HepG2 (cell line): ENCODE results near the gene SNRPD3. TPM values are rescaled to one million over a fixed set of nuclear protein-coding genes. Genes with fewer than 3 reads are reported as not detected.

Source experiments
- ATF4 ChIP-seq, 2 experiments: fragments of 450-650 bp in 1 of 2; sonication (generic) in 1 of 2; formaldehyde crosslinking; IDR thresholded peaks; 2 replicates each; pipeline versions ENCODE4 v1.5.0 to v1.8.0; 2020 to 2022; ENCODE audit warnings: mild to moderate bottlenecking in 1 of 2, missing genetic modification reagents in 1 of 2
- CEBPB ChIP-seq: IDR thresholded peaks from 2 replicates; pipeline ENCODE4 v1.6.1; 2011; ENCODE audit warnings: low read depth, low read length, improper control_type of control experiment, borderline replicate concordance
- CHCHD3 ChIP-seq: sonication (generic); formaldehyde crosslinking; IDR thresholded peaks from 2 replicates; pipeline ENCODE4 v1.8.0; 2022; ENCODE audit warnings: mild to moderate bottlenecking, missing genetic modification reagents, moderate library complexity
- CREB3 ChIP-seq: sonication (generic); formaldehyde crosslinking; IDR thresholded peaks from 2 replicates; pipeline ENCODE4 v1.5.0; 2020; ENCODE audit warnings: missing genetic modification reagents
- HINFP ChIP-seq: sonication (generic); formaldehyde crosslinking; IDR thresholded peaks from 2 replicates; pipeline ENCODE4 v1.4.0; 2020; ENCODE audit warnings: low read depth, mild to moderate bottlenecking, missing genetic modification reagents
- HNRNPH1 ChIP-seq: fragments of 200-400 bp; formaldehyde crosslinking; optimal IDR thresholded peaks from 2 replicates; pipeline ENCODE3; 2017; ENCODE audit warnings: mild to moderate bottlenecking, low read depth, low read length
- KLF13 ChIP-seq: sonication (generic); formaldehyde crosslinking; IDR thresholded peaks from 2 replicates; pipeline ENCODE4 v1.4.0; 2020; ENCODE audit warnings: mild to moderate bottlenecking, missing genetic modification reagents
- MTF1 ChIP-seq: sonication (generic); formaldehyde crosslinking; IDR thresholded peaks from 2 replicates; pipeline ENCODE4 v1.5.0; 2020; ENCODE audit warnings: missing genetic modification reagents
- NFKBIZ ChIP-seq: IDR thresholded peaks from 2 replicates; pipeline ENCODE4 v1.6.1; 2018; ENCODE audit warnings: missing genetic modification reagents, missing compliant biosample characterization
- NR1H2 ChIP-seq: sonication (generic); formaldehyde crosslinking; IDR thresholded peaks from 2 replicates; pipeline ENCODE4 v1.8.1; 2022; ENCODE audit warnings: low read depth, missing genetic modification reagents, borderline replicate concordance
- PHF8 ChIP-seq: sonication (generic); formaldehyde crosslinking; IDR thresholded peaks from 2 replicates; pipeline ENCODE4 v1.5.0; 2020; ENCODE audit warnings: missing genetic modification reagents
- RBM22 ChIP-seq: fragments of 200-400 bp; formaldehyde crosslinking; optimal IDR thresholded peaks from 2 replicates; pipeline ENCODE3; 2017; ENCODE audit warnings: mild to moderate bottlenecking, low read length, moderate library complexity
- SOX13 ChIP-seq, 3 experiments: fragments of 450-650 bp in 1 of 3; sonication (generic) in 1 of 3; formaldehyde crosslinking in 1 of 3; IDR thresholded peaks in 2 of 3; conservative IDR thresholded peaks in 1 of 3; 2 replicates each; pipeline versions ENCODE4 v1.5.0 to v1.6.1; 2016 to 2020; ENCODE audit warnings: antibody characterized with exemption in 1 of 3, mild to moderate bottlenecking in 1 of 3, missing compliant biosample characterization in 1 of 3, missing genetic modification reagents in 1 of 3, moderate library complexity in 1 of 3
- USF2 ChIP-seq, 2 experiments: sonication (generic) in 1 of 2; formaldehyde crosslinking in 1 of 2; IDR thresholded peaks; 2 replicates each; pipeline versions ENCODE4 v1.5.1 to v1.6.1; 2011 to 2020; ENCODE audit warnings: borderline replicate concordance in 1 of 2, low read depth in 1 of 2, low read length in 1 of 2, mild to moderate bottlenecking in 1 of 2, missing genetic modification reagents in 1 of 2, moderate library complexity in 1 of 2
- ZBTB34 ChIP-seq: sonication (generic); formaldehyde crosslinking; IDR thresholded peaks from 2 replicates; pipeline ENCODE4 v1.8.0; 2022; ENCODE audit warnings: mild to moderate bottlenecking, missing genetic modification reagents
- ZNF274 ChIP-seq: sonication (generic); formaldehyde crosslinking; IDR thresholded peaks from 2 replicates; pipeline ENCODE4 v1.5.1; 2020; ENCODE audit warnings: mild to moderate bottlenecking, missing genetic modification reagents
- ZNF362 ChIP-seq: sonication (generic); formaldehyde crosslinking; IDR thresholded peaks from 2 replicates; pipeline ENCODE4 v1.4.0; 2020; ENCODE audit warnings: missing genetic modification reagents, mild to moderate bottlenecking, borderline replicate concordance
- ZNF570 ChIP-seq: sonication (generic); formaldehyde crosslinking; IDR thresholded peaks from 2 replicates; pipeline ENCODE4 v1.4.0; 2020; ENCODE audit warnings: mild to moderate bottlenecking, missing genetic modification reagents, borderline replicate concordance
- polyA plus RNA-seq, 8 experiments: library from polyadenylated mRNA; depleted of rRNA in 3 of 8; stranded (reverse) in 7 of 8; unstranded in 1 of 8; fragments of >200 nt; fragmentation: Illumina TruSeq in 4 of 8; extraction: Trizol in 4 of 8; gene quantifications; 2 replicates each; pipeline versions ENCODE4 v1.2.1 to v1.2.3, GENCODE V29; 2011 to 2016; ENCODE audit warnings: low read depth in 4 of 8, missing spikeins in 1 of 8, mixed read lengths in 1 of 8; ENCODE audit not compliant: insufficient read depth in 1 of 8
- total RNA-seq, 5 experiments: library from RNA; depleted of rRNA; stranded (reverse); fragments of >200 nt; fragmentation: Illumina TruSeq; extraction: Trizol; gene quantifications; 2 replicates each; pipeline ENCODE4 v1.2.3, GENCODE V29; 2016; ENCODE audit warnings: low read depth in 1 of 5

SNRPD3 gene
- total and polyA plus RNA-seq, 2 of the 13 experiments (the other 11 are each of a cell fraction or from before 2014, with no cell fraction given) = 110 to 209 TPM

GRCh38 chr22:24510637-24511625, 44.9 kb upstream of the SNRPD3 start (continued):
- no peak for TF ChIP-seq RBM22
- no peak for TF ChIP-seq ZNF570 (CRISPR knock-in tag)
- no peak for TF ChIP-seq USF2 (IDR thresholded peaks at IDR 0.05; ENCODE audit: low read depth, low read length)
- TF ChIP-seq USF2 (CRISPR knock-in tag; IDR thresholded peaks at IDR 0.05; ENCODE audit: borderline replicate concordance) = no peak
- TF ChIP-seq ZBTB34 (CRISPR knock-in tag) = peak; percentile 98
- TF ChIP-seq ZNF274 (CRISPR knock-in tag) = no peak
- 0 out of 2 replicates have a peak, but pooled peaks have one; percentile 18 for TF ChIP-seq PHF8 (CRISPR knock-in tag)
- no peak for TF ChIP-seq CREB3 (CRISPR knock-in tag)
- TF ChIP-seq MTF1 (CRISPR knock-in tag) = no peak
- no peak for TF ChIP-seq SOX13 (IDR thresholded peaks at IDR 0.05)
- peak in 1 of 2 experiments; percentile 31; a peak in 1 of 4 replicates for TF ChIP-seq SOX13 (CRISPR knock-in tag; conservative IDR thresholded peaks at IDR 0.05 in 1 of 2, IDR thresholded peaks at IDR 0.05 in 1 of 2)
- peak; percentile 82 for TF ChIP-seq CEBPB
- no peak for TF ChIP-seq CHCHD3 (CRISPR knock-in tag)
- TF ChIP-seq HINFP = no peak
- no peak for TF ChIP-seq KLF13 (CRISPR knock-in tag)
- no peak for TF ChIP-seq NFKBIZ
- TF ChIP-seq NR1H2 (CRISPR knock-in tag) = no peak
- 0 out of 4 replicates have a peak, but pooled peaks of 1 of the 2 experiments have one; percentile 25 for TF ChIP-seq ATF4 (CRISPR knock-in tag; IDR thresholded peaks at IDR 0.05)
- TF ChIP-seq ZNF362 (CRISPR knock-in tag) = peak; percentile 65; the same call in 1 of the 2 replicates
- TF ChIP-seq HNRNPH1 = no peak
